K562 (cell line): ENCODE data around the gene ASIC1. TPM values are rescaled to one million over a fixed set of nuclear protein-coding genes. Genes with fewer than 3 reads are reported as not detected.

Experiments
- ATAC-seq: fragments of 200-7000 bp; cut with Tn5 transposase; 3 replicates; pipeline ENCODE4 v1.9.1; 2020; ENCODE audit warnings: moderate library complexity
- BruUV-seq: library from RNA; stranded (reverse); fragments of 400-500 nt; replicated peaks from 2 replicates; lab custom pipeline; 2021; lab: Mats Ljungman, UMichigan
- CTCF ChIA-PET: fragments of 300-600 bp; formaldehyde crosslinking; extraction: SDS; loops from one replicate; lab custom pipeline; 2021; ENCODE audit warnings: low intra/inter-chr PET ratio; lab: Yijun Ruan, JAX
- POLR2A ChIA-PET: fragments of 300-600, 350-650 bp; sonication (Branson Sonifier 250); formaldehyde crosslinking; extraction: SDS; loops from one replicate; lab custom pipeline; 2021; ENCODE audit warnings: antibody characterized with exemption, inconsistent platforms; lab: Yijun Ruan, JAX
- DNase-seq, 4 experiments: peaks; one replicate each; pipeline versions ENCODE4 v3.0.0 to v3.0.0-alpha.2; 2011 to 2018; ENCODE audit warnings: low spot score in 3 of 4, mixed read lengths in 3 of 4; ENCODE audit errors: extremely low read depth in 1 of 4
- FAIRE-seq: peaks from 2 replicates; lab custom pipeline; 2011; peaks lifted over from hg19 to GRCh38; lab: Jason Lieb, UNC
- H2AFZ ChIP-seq: 2 replicates; pipeline ENCODE4 v1.6.0; 2011; ENCODE audit warnings: low read depth, low read length, control low read depth, inconsistent platforms
- H3K27ac ChIP-seq: fragments of 200-600 bp; 3 replicates; pipeline ENCODE4 v1.8.0; 2011; ENCODE audit warnings: low read depth, mild to moderate bottlenecking, control low read depth, inconsistent platforms, low read length, moderate library complexity, mixed read lengths; ENCODE audit errors: extremely low read depth
- H3K27me3 ChIP-seq, 2 experiments: fragments of 300-600 bp in 1 of 2; 2 replicates in 1 of 2; 3 replicates in 1 of 2; pipeline versions ENCODE4 v1.6.0 to v1.8.0; 2011; ENCODE audit warnings: inconsistent platforms in 2 of 2, low read length in 2 of 2, mild to moderate bottlenecking in 1 of 2, mixed read lengths in 1 of 2, moderate library complexity in 1 of 2; ENCODE audit not compliant: control insufficient read depth in 2 of 2, insufficient read depth in 2 of 2
- H3K36me3 ChIP-seq: fragments of 300-600 bp; 3 replicates; pipeline ENCODE4 v1.8.0; 2011; ENCODE audit warnings: mild to moderate bottlenecking, low read length, inconsistent platforms; ENCODE audit not compliant: control insufficient read depth, insufficient read depth
- H3K4me1 ChIP-seq, 2 experiments: fragments of 200-600 bp in 1 of 2; replicated peaks in 1 of 2; 2 replicates in 1 of 2; 3 replicates in 1 of 2; pipeline versions ENCODE4 v1.5.1 to v1.8.0; 2011; ENCODE audit warnings: inconsistent platforms in 2 of 2, low read length in 2 of 2, mild to moderate bottlenecking in 1 of 2, mixed read lengths in 1 of 2, moderate library complexity in 1 of 2; ENCODE audit not compliant: control insufficient read depth in 2 of 2, insufficient read depth in 2 of 2
- H3K4me2 ChIP-seq: 2 replicates; pipeline ENCODE4 v1.6.1; 2011; ENCODE audit warnings: low read length, control low read depth, inconsistent platforms, mixed read lengths; ENCODE audit not compliant: insufficient read depth
- H3K4me3 ChIP-seq: fragments of 200-600 bp; sonication (generic), shearing (Covaris generic); 2 replicates; pipeline ENCODE4 v1.5.1; 2016; ENCODE audit warnings: control low read depth, inconsistent platforms
- H3K79me2 ChIP-seq: fragments of 200-600 bp; 3 replicates; pipeline ENCODE4 v1.8.0; 2011; ENCODE audit warnings: low read length, inconsistent platforms; ENCODE audit not compliant: control insufficient read depth, insufficient read depth
- H3K9ac ChIP-seq, 2 experiments: 2 replicates each; pipeline versions ENCODE4 v1.6.0 to v1.6.1; 2011; ENCODE audit warnings: low read depth in 2 of 2, low read length in 2 of 2, control low read depth in 1 of 2, inconsistent platforms in 1 of 2, mild to moderate bottlenecking in 1 of 2, mixed read lengths in 1 of 2; ENCODE audit not compliant: insufficient read depth in 1 of 2
- H3K9me1 ChIP-seq: one replicate; pipeline ENCODE4 v1.6.0; 2011; ENCODE audit warnings: inconsistent platforms, mild to moderate bottlenecking, low read length, moderate library complexity; ENCODE audit not compliant: control insufficient read depth, insufficient read depth
- H3K9me3 ChIP-seq: replicated peaks from 2 replicates; pipeline ENCODE4 v1.5.1; 2011; ENCODE audit warnings: low read depth, low read length, inconsistent platforms; ENCODE audit not compliant: control insufficient read depth, insufficient read depth
- H4K20me1 ChIP-seq: replicated peaks from 2 replicates; pipeline ENCODE4 v1.6.1; 2011; ENCODE audit warnings: low read length, inconsistent platforms, mixed read lengths; ENCODE audit not compliant: control insufficient read depth, insufficient read depth
- CBX3 ChIP-seq, 2 experiments: IDR thresholded peaks; 1 replicate in 1 of 2; 2 replicates in 1 of 2; pipeline ENCODE4 v1.6.1; 2012; ENCODE audit warnings: inconsistent platforms in 2 of 2, low read length in 2 of 2, borderline replicate concordance in 1 of 2, control low read depth in 1 of 2
- GTF2A2 ChIP-seq: IDR thresholded peaks from 2 replicates; pipeline ENCODE4 v1.6.1; 2016; ENCODE audit warnings: mild to moderate bottlenecking, missing genetic modification characterization, missing compliant biosample characterization
- KAT7 ChIP-seq: sonication (generic); formaldehyde crosslinking; IDR thresholded peaks from 2 replicates; pipeline ENCODE4 v1.8.0; 2022; ENCODE audit warnings: missing genetic modification reagents, mild to moderate bottlenecking, borderline replicate concordance
- KLF13 ChIP-seq: fragments of 450-650 bp; IDR thresholded peaks from 2 replicates; pipeline ENCODE4 v1.6.1; 2016; ENCODE audit warnings: missing genetic modification characterization, low read depth, mild to moderate bottlenecking, missing compliant biosample characterization, moderate library complexity, borderline replicate concordance
- ZNF165 ChIP-seq: fragments of 250-450 bp; sonication (Bioruptor Pico); IDR thresholded peaks from 2 replicates; pipeline ENCODE4 v1.4.0; 2020; ENCODE audit warnings: borderline replicate concordance
- WGBS: fragments of 100-300 bp; shearing (Covaris generic); methylation state at CpG from one replicate; pipeline ENCODE4 v1.1.6; 2016; ENCODE audit warnings: low coverage, mixed read lengths; ENCODE audit not compliant: insufficient coverage; ENCODE audit errors: missing lambda C conversion rate; 5-methylcytosine and 5-hydroxymethylcytosine counted together
- in situ Hi-C: fragments of 300-500 bp; cut with MboI; formaldehyde crosslinking; loops from 4 replicates; pipeline ENCODE4 v1.15.0; 2018; ENCODE audit warnings: inconsistent platforms, mixed read lengths
- intact Hi-C: fragments of 100-400 bp; cut with micrococcal nuclease; formaldehyde crosslinking; loops from 2 replicates; pipeline ENCODE4 v1.14.2; 2022
- polyA plus RNA-seq, 8 experiments: library from polyadenylated mRNA; depleted of rRNA in 4 of 8; stranded (reverse) in 5 of 8; unstranded in 3 of 8; fragments of >200 nt; fragmentation: Nextera tagmentation in 2 of 8; fragmentation: Illumina TruSeq in 1 of 8; extraction: Ambion mirVana in 2 of 8; extraction: Trizol in 1 of 8; gene quantifications; 2 replicates each; pipeline versions ENCODE4 v1.2.1 to v1.2.3, GENCODE V29; 2011 to 2014; ENCODE audit warnings: inconsistent platforms in 1 of 8, missing spikeins in 1 of 8
- total RNA-seq, 7 experiments: library from RNA; depleted of rRNA in 6 of 7; stranded (reverse); fragments of >200 nt in 6 of 7; fragmentation: Illumina TruSeq in 2 of 7; extraction: Trizol in 2 of 7; gene quantifications; 2 replicates each; pipeline versions ENCODE4 v1.2.1 to v1.2.3, GENCODE V29; 2011 to 2021; ENCODE audit warnings: low replicate concordance in 1 of 7
- TF ChIP-seq, protein P1 (sequence below): fragments of 450-650 bp; IDR thresholded peaks from 2 replicates; pipeline ENCODE4 v1.6.1; 2017; ENCODE audit warnings: antibody characterized with exemption, mild to moderate bottlenecking
- TF ChIP-seq, protein P2 (sequence below), 2 experiments: IDR thresholded peaks; 2 replicates each; pipeline ENCODE4 v1.6.1; 2011; ENCODE audit warnings: borderline replicate concordance in 1 of 2, control low read depth in 1 of 2, low read depth in 1 of 2, low read length in 1 of 2, mild to moderate bottlenecking in 1 of 2, mixed read lengths in 1 of 2, moderate library complexity in 1 of 2; ENCODE audit not compliant: insufficient read depth in 1 of 2, insufficient read length in 1 of 2, poor library complexity in 1 of 2, severe bottlenecking in 1 of 2; ENCODE audit errors: extremely low read depth in 1 of 2
- TF ChIP-seq, protein P3 (sequence below): fragments of 450-650 bp; IDR thresholded peaks from 2 replicates; pipeline ENCODE4 v1.6.1; 2016; ENCODE audit warnings: antibody characterized with exemption

Gene ASIC1
- total and polyA plus RNA-seq, 9 of the 15 experiments (the other 6 are each of a cell fraction or from before 2014, with no cell fraction given): 0.01 to 1.7 (median 0.45) TPM

DNA sequence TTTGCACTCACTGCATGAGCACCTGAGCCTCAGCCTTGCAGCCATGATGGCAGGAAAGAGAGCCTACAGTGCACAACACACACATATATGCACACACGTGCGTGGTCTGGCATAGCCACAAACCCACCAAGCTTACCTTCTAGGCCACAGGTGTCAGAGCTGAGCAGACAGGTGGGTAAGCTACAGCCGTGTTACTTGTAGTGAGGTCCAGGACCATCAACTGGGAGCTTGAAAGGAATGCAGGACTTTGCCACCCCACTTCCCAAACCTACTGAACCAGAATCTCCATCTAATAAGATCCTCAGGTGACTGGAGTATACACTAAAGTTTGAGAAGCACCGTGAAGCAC is 2.7 kb downstream of the ASIC1 start (continued):
- TF ChIP-seq, protein P1, sequence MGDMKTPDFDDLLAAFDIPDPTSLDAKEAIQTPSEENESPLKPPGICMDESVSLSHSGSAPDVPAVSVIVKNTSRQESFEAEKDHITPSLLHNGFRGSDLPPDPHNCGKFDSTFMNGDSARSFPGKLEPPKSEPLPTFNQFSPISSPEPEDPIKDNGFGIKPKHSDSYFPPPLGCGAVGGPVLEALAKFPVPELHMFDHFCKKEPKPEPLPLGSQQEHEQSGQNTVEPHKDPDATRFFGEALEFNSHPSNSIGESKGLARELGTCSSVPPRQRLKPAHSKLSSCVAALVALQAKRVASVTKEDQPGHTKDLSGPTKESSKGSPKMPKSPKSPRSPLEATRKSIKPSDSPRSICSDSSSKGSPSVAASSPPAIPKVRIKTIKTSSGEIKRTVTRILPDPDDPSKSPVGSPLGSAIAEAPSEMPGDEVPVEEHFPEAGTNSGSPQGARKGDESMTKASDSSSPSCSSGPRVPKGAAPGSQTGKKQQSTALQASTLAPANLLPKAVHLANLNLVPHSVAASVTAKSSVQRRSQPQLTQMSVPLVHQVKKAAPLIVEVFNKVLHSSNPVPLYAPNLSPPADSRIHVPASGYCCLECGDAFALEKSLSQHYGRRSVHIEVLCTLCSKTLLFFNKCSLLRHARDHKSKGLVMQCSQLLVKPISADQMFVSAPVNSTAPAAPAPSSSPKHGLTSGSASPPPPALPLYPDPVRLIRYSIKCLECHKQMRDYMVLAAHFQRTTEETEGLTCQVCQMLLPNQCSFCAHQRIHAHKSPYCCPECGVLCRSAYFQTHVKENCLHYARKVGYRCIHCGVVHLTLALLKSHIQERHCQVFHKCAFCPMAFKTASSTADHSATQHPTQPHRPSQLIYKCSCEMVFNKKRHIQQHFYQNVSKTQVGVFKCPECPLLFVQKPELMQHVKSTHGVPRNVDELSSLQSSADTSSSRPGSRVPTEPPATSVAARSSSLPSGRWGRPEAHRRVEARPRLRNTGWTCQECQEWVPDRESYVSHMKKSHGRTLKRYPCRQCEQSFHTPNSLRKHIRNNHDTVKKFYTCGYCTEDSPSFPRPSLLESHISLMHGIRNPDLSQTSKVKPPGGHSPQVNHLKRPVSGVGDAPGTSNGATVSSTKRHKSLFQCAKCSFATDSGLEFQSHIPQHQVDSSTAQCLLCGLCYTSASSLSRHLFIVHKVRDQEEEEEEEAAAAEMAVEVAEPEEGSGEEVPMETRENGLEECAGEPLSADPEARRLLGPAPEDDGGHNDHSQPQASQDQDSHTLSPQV: no peak
- no peak for TF ChIP-seq KLF13 (tag)
- TF ChIP-seq, protein P2, sequence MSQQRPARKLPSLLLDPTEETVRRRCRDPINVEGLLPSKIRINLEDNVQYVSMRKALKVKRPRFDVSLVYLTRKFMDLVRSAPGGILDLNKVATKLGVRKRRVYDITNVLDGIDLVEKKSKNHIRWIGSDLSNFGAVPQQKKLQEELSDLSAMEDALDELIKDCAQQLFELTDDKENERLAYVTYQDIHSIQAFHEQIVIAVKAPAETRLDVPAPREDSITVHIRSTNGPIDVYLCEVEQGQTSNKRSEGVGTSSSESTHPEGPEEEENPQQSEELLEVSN (IDR thresholded peaks at IDR 0.05; ENCODE audit: borderline replicate concordance in 1 of 2, extremely low read depth in 1 of 2, insufficient read depth in 1 of 2, insufficient read length in 1 of 2, low read depth in 1 of 2, low read length in 1 of 2, poor library complexity in 1 of 2, severe bottlenecking in 1 of 2): no peak

DNA sequence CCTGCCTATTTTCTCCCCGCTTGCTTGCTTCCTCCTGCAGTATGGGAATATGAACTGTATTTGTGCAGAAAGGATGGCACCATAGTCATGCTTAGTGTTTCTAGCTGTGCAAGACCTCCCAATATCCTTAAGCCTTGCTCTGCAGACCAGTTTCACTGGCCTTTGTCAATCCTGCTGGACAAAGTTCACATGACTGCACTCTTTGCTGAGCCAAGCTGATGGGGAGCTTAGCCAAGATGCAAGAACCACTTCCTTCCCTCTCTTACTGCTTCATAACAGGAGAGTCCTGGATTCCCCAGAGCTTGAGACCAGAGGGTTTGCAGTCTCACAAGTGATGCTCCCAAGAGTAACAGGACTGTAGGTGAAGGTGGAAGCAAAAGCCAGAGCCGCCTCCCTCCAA is 3.8 kb downstream of the ASIC1 start:
- Histone ChIP-seq H3K27ac (no peak overlapping the region), H2AFZ (no peak overlapping the region), H3K27me3 (peaks cover 14 to 73% of the 10 kb centered on the region in 2 experiments; a peak in 4 of 5 replicates), H3K4me3 (no peak overlapping the region), H3K9me1 (no peaks in the 10 kb centered on the region), H3K9me3 (no peaks in the 10 kb centered on the region), H3K9ac (no peak overlapping the region), H3K4me1 (peaks cover 4 to 24% of the 10 kb centered on the region in 2 experiments; a peak in 4 of 5 replicates), H4K20me1 (peaks cover 18% of the 10 kb centered on the region), H3K79me2 (no peaks in the 10 kb centered on the region), H3K4me2 (no peak overlapping the region), H3K36me3 (no peaks in the 10 kb centered on the region)
- DNase-seq (no peak), ATAC-seq (no peak), FAIRE-seq (no peak)
- in situ Hi-C loops: no loop called here
- BruUV-seq: no TSS peak
- intact Hi-C loops: no loop called here
- CTCF ChIA-PET: no interaction called here
- WGBS: 5% methylated on average over 2 of the region's 2 CpGs
- POLR2A ChIA-PET: interaction anchor here (0.6 to 1.1 kb wide), 6 partner anchors 19 to 550 kb away, joined by 3 to 4 read pairs (median 3); partner anchors contain the start of gene CERS5
- TF ChIP-seq GTF2A2 (tag) (no peak), KAT7 (CRISPR knock-in tag) (no peak), CBX3 (IDR thresholded peaks at IDR 0.05; ENCODE audit: borderline replicate concordance in 1 of 2, low read length in 2 of 2) (no peak), ZNF165 (CRISPR knock-in tag) (no peak)
- TF ChIP-seq, protein P3, sequence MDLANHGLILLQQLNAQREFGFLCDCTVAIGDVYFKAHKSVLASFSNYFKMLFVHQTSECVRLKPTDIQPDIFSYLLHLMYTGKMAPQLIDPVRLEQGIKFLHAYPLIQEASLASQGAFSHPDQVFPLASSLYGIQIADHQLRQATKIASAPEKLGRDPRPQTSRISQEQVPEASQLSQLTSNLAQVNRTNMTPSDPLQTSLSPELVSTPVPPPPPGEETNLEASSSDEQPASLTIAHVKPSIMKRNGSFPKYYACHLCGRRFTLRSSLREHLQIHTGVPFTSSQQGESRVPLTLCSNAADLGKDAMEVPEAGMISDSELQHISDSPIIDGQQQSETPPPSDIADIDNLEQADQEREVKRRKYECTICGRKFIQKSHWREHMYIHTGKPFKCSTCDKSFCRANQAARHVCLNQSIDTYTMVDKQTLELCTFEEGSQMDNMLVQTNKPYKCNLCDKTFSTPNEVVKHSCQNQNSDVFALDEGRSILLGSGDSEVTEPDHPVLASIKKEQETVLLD: no peak
